ENCODE measurements around the gene UNC50.

The UNC50 gene

GRCh38 chr2:98608116-98608961 lies at the start of gene UNC50, which contains the start of gene COA5:
TSS of gene UNC50 (plus strand) at chr2:98608589. CDS start at chr2:98609760, 1,171 bp downstream.
TSS of gene COA5 (minus strand) at chr2:98608512. CDS start at chr2:98608405, 107 bp downstream.
- peak; percentile 96 for DNase-seq

- DNase-seq: no peak
Observed at GRCh38 chr2:98558852-98559530, 49.4 kb upstream of the UNC50 start.

GRCh38 chr2:98559581-98559980 lies 48.8 kb upstream of the UNC50 start:
- DNase-seq: no peak

- peak; percentile 88 for DNase-seq
Observed at GRCh38 chr2:98560256-98560771, 48.1 kb upstream of the UNC50 start.

GRCh38 chr2:98561018-98561417 lies 47.4 kb upstream of the UNC50 start:
- DNase-seq: no peak

GRCh38 chr2:98561902-98562695 lies 46.3 kb upstream of the UNC50 start:
- no peak for DNase-seq

GRCh38 chr2:98563394-98563793 lies 45.0 kb upstream of the UNC50 start:
- DNase-seq: no peak

GRCh38 chr2:98564541-98565132 lies 43.8 kb upstream of the UNC50 start:
- DNase-seq: no peak

- no peak for DNase-seq
Observed at GRCh38 chr2:98565286-98565860, 43.0 kb upstream of the UNC50 start.

GRCh38 chr2:98565941-98566340 lies 42.4 kb upstream of the UNC50 start:
- DNase-seq: no peak

GRCh38 chr2:98568161-98568956 lies 40.0 kb upstream of the UNC50 start:
- no peak for DNase-seq

- DNase-seq: peak; percentile 65
Observed at GRCh38 chr2:98569197-98569793, 39.1 kb upstream of the UNC50 start.

- no peak for DNase-seq
Observed at GRCh38 chr2:98569915-98570314, 38.5 kb upstream of the UNC50 start.

- no peak for DNase-seq
Observed at GRCh38 chr2:98570356-98570755, 38.0 kb upstream of the UNC50 start.

GRCh38 chr2:98571121-98571701 lies 37.2 kb upstream of the UNC50 start:
- DNase-seq: no peak

GRCh38 chr2:98571796-98572195 lies 36.6 kb upstream of the UNC50 start:
- DNase-seq: no peak

- DNase-seq: no peak
Observed at GRCh38 chr2:98572211-98572610, 36.2 kb upstream of the UNC50 start.

- no peak for DNase-seq
Observed at GRCh38 chr2:98572676-98573075, 35.7 kb upstream of the UNC50 start.

- no peak for DNase-seq
Observed at GRCh38 chr2:98573426-98573825, 35.0 kb upstream of the UNC50 start.

GRCh38 chr2:98576666-98577312 lies 31.6 kb upstream of the UNC50 start:
- no peak for DNase-seq

Measured in hematopoietic multipotent progenitor cell treated with erythropoietin and hydrocortisone succinate and interleukin-3 and kit ligand, for 4 days (in vitro differentiated cells).